H1 (cell line): ENCODE results near the gene CEACAM1. TPM values are rescaled to one million over a fixed set of nuclear protein-coding genes. Genes with fewer than 3 reads are reported as not detected.

ENCODE experiments used
- CTCF ChIA-PET: fragments of 300-600 bp; sonication (Branson Sonifier 250); formaldehyde crosslinking; loops from one replicate; lab custom pipeline; 2021; ENCODE audit not compliant: partially characterized antibody; lab: Charles Lee
- POLR2A ChIA-PET: fragments of 300-600 bp; sonication (Branson Sonifier 250); formaldehyde crosslinking; loops from one replicate; lab custom pipeline; 2021; ENCODE audit warnings: inconsistent platforms; ENCODE audit not compliant: partially characterized antibody; lab: Charles Lee
- DNase-seq, 2 experiments: peaks; one replicate each; pipeline versions ENCODE4 v3.0.0 to v3.0.0-alpha.2; 2010 to 2022; ENCODE audit warnings: low spot score in 2 of 2, low read depth in 1 of 2, mixed read lengths in 1 of 2
- FAIRE-seq: peaks from 2 replicates; lab custom pipeline; 2011; peaks lifted over from hg19 to GRCh38; lab: Jason Lieb, UNC
- H2AFZ ChIP-seq: 2 replicates; pipeline ENCODE4 v1.8.1; 2012; ENCODE audit warnings: low read length, inconsistent platforms
- H2AK5ac ChIP-seq: 2 replicates; pipeline ENCODE4 v1.6.1; 2013; ENCODE audit warnings: low read depth, low read length
- H2BK120ac ChIP-seq: replicated peaks from 2 replicates; pipeline ENCODE3; 2013; ENCODE audit warnings: low read depth, low read length, inconsistent platforms
- H2BK12ac ChIP-seq: 2 replicates; pipeline ENCODE4 v1.6.1; 2013; ENCODE audit warnings: low read depth, low read length
- H2BK15ac ChIP-seq: 2 replicates; pipeline ENCODE4 v1.6.1; 2013; ENCODE audit warnings: low read length
- H2BK20ac ChIP-seq: 2 replicates; pipeline ENCODE4 v1.6.1; 2013; ENCODE audit warnings: low read length
- H2BK5ac ChIP-seq: 2 replicates; pipeline ENCODE4 v1.6.1; 2013; ENCODE audit warnings: low read depth, low read length
- H3K14ac ChIP-seq: 2 replicates; pipeline ENCODE4 v1.6.1; 2013; ENCODE audit warnings: inconsistent platforms; ENCODE audit not compliant: insufficient read length
- H3K18ac ChIP-seq: 2 replicates; pipeline ENCODE4 v1.6.1; 2013; ENCODE audit warnings: low read length; ENCODE audit errors: extremely low read depth
- H3K23ac ChIP-seq: 2 replicates; pipeline ENCODE4 v1.6.1; 2013; ENCODE audit warnings: inconsistent platforms; ENCODE audit not compliant: insufficient read length
- H3K23me2 ChIP-seq: 2 replicates; pipeline ENCODE4 v1.6.1; 2013; ENCODE audit warnings: low read depth, low read length
- H3K27ac ChIP-seq: 2 replicates; pipeline ENCODE4 v1.6.1; 2011; ENCODE audit warnings: low read depth, low read length, inconsistent platforms
- H3K27me3 ChIP-seq, 4 experiments: replicated peaks in 1 of 4; 1 replicate in 1 of 4; 2 replicates in 3 of 4; pipeline versions ENCODE4 v1.6.1 to v1.8.1; 2011 to 2013; ENCODE audit warnings: low read length in 3 of 4, mild to moderate bottlenecking in 3 of 4, inconsistent platforms in 2 of 4, mixed read lengths in 2 of 4, moderate library complexity in 1 of 4; ENCODE audit not compliant: control insufficient read depth in 3 of 4, insufficient read depth in 3 of 4; ENCODE audit errors: extremely low read depth in 1 of 4
- H3K36me3 ChIP-seq, 4 experiments: 2 replicates each; pipeline versions ENCODE4 v1.6.1 to v1.8.1; 2011 to 2013; ENCODE audit warnings: mild to moderate bottlenecking in 4 of 4, low read length in 3 of 4, moderate library complexity in 2 of 4, control low read depth in 1 of 4, inconsistent platforms in 1 of 4; ENCODE audit not compliant: insufficient read depth in 4 of 4, control insufficient read depth in 2 of 4
- H3K4ac ChIP-seq: replicated peaks from 2 replicates; pipeline ENCODE3; 2013; ENCODE audit warnings: low read length, low read depth, mixed read lengths, inconsistent platforms; ENCODE audit not compliant: insufficient read length
- H3K4me1 ChIP-seq, 4 experiments: replicated peaks in 1 of 4; 1 replicate in 1 of 4; 2 replicates in 3 of 4; pipeline versions ENCODE4 v1.6.1 to v1.8.1; 2011 to 2013; ENCODE audit warnings: low read length in 3 of 4, inconsistent platforms in 2 of 4, mixed read lengths in 1 of 4; ENCODE audit not compliant: insufficient read depth in 4 of 4, control insufficient read depth in 3 of 4
- H3K4me2 ChIP-seq, 2 experiments: 2 replicates each; pipeline versions ENCODE4 v1.6.1 to v1.8.1; 2011 to 2013; ENCODE audit warnings: low read depth in 2 of 2, low read length in 2 of 2, control low read depth in 1 of 2, inconsistent platforms in 1 of 2, mild to moderate bottlenecking in 1 of 2; ENCODE audit not compliant: insufficient read depth in 1 of 2
- H3K4me3 ChIP-seq, 4 experiments: fragments of 200-600, 300-600 bp in 1 of 4; sonication (generic), shearing (Covaris generic), sonication (Bioruptor Twin) in 1 of 4; 2 replicates each; pipeline versions ENCODE4 v1.5.1 to v1.8.1; 2011 to 2016; ENCODE audit warnings: low read length in 4 of 4, low read depth in 3 of 4, control low read depth in 2 of 4, inconsistent platforms in 2 of 4, mild to moderate bottlenecking in 2 of 4, mixed read lengths in 1 of 4, moderate library complexity in 1 of 4; ENCODE audit not compliant: insufficient read depth in 2 of 4; ENCODE audit errors: extremely low read depth in 1 of 4
- H3K56ac ChIP-seq: replicated peaks from 2 replicates; pipeline ENCODE3; 2013; ENCODE audit warnings: low read depth, mild to moderate bottlenecking, mixed read lengths, low read length, inconsistent platforms; ENCODE audit not compliant: insufficient read length
- H3K79me1 ChIP-seq: 2 replicates; pipeline ENCODE4 v1.6.1; 2013; ENCODE audit warnings: low read depth, low read length, control low read depth
- H3K79me2 ChIP-seq, 2 experiments: 2 replicates each; pipeline versions ENCODE4 v1.6.1 to v1.8.1; 2012 to 2013; ENCODE audit warnings: low read length in 2 of 2, mild to moderate bottlenecking in 2 of 2, inconsistent platforms in 1 of 2; ENCODE audit not compliant: insufficient read depth in 2 of 2, control insufficient read depth in 1 of 2
- H3K9ac ChIP-seq, 4 experiments: replicated peaks in 1 of 4; 1 replicate in 1 of 4; 2 replicates in 3 of 4; pipeline versions ENCODE4 v1.6.1 to v1.8.1; 2011 to 2013; ENCODE audit warnings: low read depth in 3 of 4, low read length in 3 of 4, control low read depth in 2 of 4, mild to moderate bottlenecking in 2 of 4, moderate library complexity in 2 of 4, inconsistent platforms in 1 of 4; ENCODE audit errors: extremely low read depth in 1 of 4
- H3K9me3 ChIP-seq, 2 experiments: 2 replicates each; pipeline versions ENCODE4 v1.6.1 to v1.8.1; 2012 to 2013; ENCODE audit warnings: mild to moderate bottlenecking in 2 of 2, moderate library complexity in 2 of 2, control low read depth in 1 of 2, inconsistent platforms in 1 of 2, low read depth in 1 of 2, low read length in 1 of 2, mixed read lengths in 1 of 2; ENCODE audit not compliant: insufficient read depth in 2 of 2
- H4K20me1 ChIP-seq, 2 experiments: replicated peaks in 1 of 2; 2 replicates each; pipeline versions ENCODE3 to v1.8.1; 2011 to 2013; ENCODE audit warnings: inconsistent platforms in 2 of 2, low read length in 2 of 2, mild to moderate bottlenecking in 1 of 2; ENCODE audit not compliant: insufficient read depth in 2 of 2, control insufficient read depth in 1 of 2
- H4K5ac ChIP-seq: 2 replicates; pipeline ENCODE4 v1.6.1; 2013; ENCODE audit warnings: low read length, low read depth, mixed read lengths, inconsistent platforms; ENCODE audit not compliant: insufficient read length
- H4K8ac ChIP-seq: 2 replicates; pipeline ENCODE4 v1.8.0; 2013; ENCODE audit warnings: mild to moderate bottlenecking, moderate library complexity, low read length, inconsistent platforms; ENCODE audit not compliant: insufficient read depth; ENCODE audit errors: extremely low read depth
- H4K91ac ChIP-seq: replicated peaks from 2 replicates; pipeline ENCODE3; 2013; ENCODE audit warnings: low read length, mixed read lengths, inconsistent platforms; ENCODE audit not compliant: insufficient read length
- GABPA ChIP-seq: IDR thresholded peaks from 2 replicates; pipeline ENCODE4 v1.6.1; 2011; ENCODE audit warnings: mild to moderate bottlenecking, low read length, moderate library complexity, borderline replicate concordance; ENCODE audit not compliant: insufficient read depth
- HDAC2 ChIP-seq, 2 experiments: fragments of 300-600 bp in 1 of 2; sonication (generic) in 1 of 2; IDR thresholded peaks; 2 replicates each; pipeline ENCODE4 v1.6.1; 2011 to 2012; ENCODE audit warnings: low read depth in 2 of 2, low read length in 2 of 2, mild to moderate bottlenecking in 2 of 2, moderate library complexity in 2 of 2, borderline replicate concordance in 1 of 2, inconsistent platforms in 1 of 2
- JUN ChIP-seq: IDR thresholded peaks from 2 replicates; pipeline ENCODE4 v1.6.1; 2011; ENCODE audit warnings: low read depth, mild to moderate bottlenecking, improper control_type of control experiment, low read length
- KDM4A ChIP-seq: IDR thresholded peaks from one replicate; pipeline ENCODE4 v1.7.1; 2012; ENCODE audit warnings: low read depth, mild to moderate bottlenecking, moderate library complexity, low read length, inconsistent platforms; ENCODE audit not compliant: severe bottlenecking
- RAD21 ChIP-seq, 2 experiments: IDR thresholded peaks in 1 of 2; conservative IDR thresholded peaks in 1 of 2; 2 replicates each; pipeline ENCODE4 v1.6.1; 2011; ENCODE audit warnings: low read depth in 2 of 2, low read length in 2 of 2, improper control_type of control experiment in 1 of 2, inconsistent platforms in 1 of 2, mild to moderate bottlenecking in 1 of 2, moderate library complexity in 1 of 2
- RNF2 ChIP-seq: fragments of 200-900, 300-1000 bp; sonication (generic); IDR thresholded peaks from 2 replicates; pipeline ENCODE4 v1.7.1; 2016; ENCODE audit warnings: borderline replicate concordance, low read depth, mild to moderate bottlenecking, antibody characterized with exemption, low read length; ENCODE audit not compliant: poor library complexity, severe bottlenecking; ENCODE audit errors: missing control alignments
- SP1 ChIP-seq: IDR thresholded peaks from 2 replicates; pipeline ENCODE4 v1.6.1; 2011; ENCODE audit warnings: low read depth, low read length
- SP4 ChIP-seq: IDR thresholded peaks from 2 replicates; pipeline ENCODE4 v1.6.1; 2012; ENCODE audit warnings: low read length, inconsistent platforms
- WGBS, 2 experiments: shearing (Covaris generic) in 1 of 2; methylation state at CpG; one replicate each; pipeline versions ENCODE4 v1.1.6 to v1.1.7; 2013 to 2015; ENCODE audit warnings: low lambda C conversion rate in 2 of 2, mixed read lengths in 2 of 2, inconsistent platforms in 1 of 2, low coverage in 1 of 2, missing lambda C conversion rate in 1 of 2; ENCODE audit not compliant: insufficient replicate concordance in 2 of 2, insufficient coverage in 1 of 2, insufficient read length in 1 of 2; ENCODE audit errors: extremely low coverage in 1 of 2, missing lambda C conversion rate in 1 of 2; 5-methylcytosine and 5-hydroxymethylcytosine counted together
- polyA plus RNA-seq, 7 experiments: library from polyadenylated mRNA; depleted of rRNA in 3 of 7; stranded (reverse) in 5 of 7; unstranded in 2 of 7; fragments of >200 nt in 5 of 7; fragments of 200-250 nt in 2 of 7; gene quantifications; 1 replicate in 5 of 7; 2 replicates in 1 of 7; 4 replicates in 1 of 7; pipeline versions ENCODE4 v1.2.1 to v1.2.3, GENCODE V29; 2011 to 2013; ENCODE audit warnings: missing spikeins in 2 of 7, mixed read lengths in 2 of 7
- total RNA-seq: library from RNA; stranded (reverse); fragmentation: NEBNext Ultra II Directional; extraction: Animal tissue kit (Norgen Biotek cat#: 25700); gene quantifications from 2 replicates; pipeline ENCODE4 v1.2.1, GENCODE V29; 2021

CEACAM1 gene
- total and polyA plus RNA-seq, 2 of the 8 experiments (the other 6 are each of a cell fraction or from before 2014, with no cell fraction given), result 1.8 to 3.6 TPM

DNA sequence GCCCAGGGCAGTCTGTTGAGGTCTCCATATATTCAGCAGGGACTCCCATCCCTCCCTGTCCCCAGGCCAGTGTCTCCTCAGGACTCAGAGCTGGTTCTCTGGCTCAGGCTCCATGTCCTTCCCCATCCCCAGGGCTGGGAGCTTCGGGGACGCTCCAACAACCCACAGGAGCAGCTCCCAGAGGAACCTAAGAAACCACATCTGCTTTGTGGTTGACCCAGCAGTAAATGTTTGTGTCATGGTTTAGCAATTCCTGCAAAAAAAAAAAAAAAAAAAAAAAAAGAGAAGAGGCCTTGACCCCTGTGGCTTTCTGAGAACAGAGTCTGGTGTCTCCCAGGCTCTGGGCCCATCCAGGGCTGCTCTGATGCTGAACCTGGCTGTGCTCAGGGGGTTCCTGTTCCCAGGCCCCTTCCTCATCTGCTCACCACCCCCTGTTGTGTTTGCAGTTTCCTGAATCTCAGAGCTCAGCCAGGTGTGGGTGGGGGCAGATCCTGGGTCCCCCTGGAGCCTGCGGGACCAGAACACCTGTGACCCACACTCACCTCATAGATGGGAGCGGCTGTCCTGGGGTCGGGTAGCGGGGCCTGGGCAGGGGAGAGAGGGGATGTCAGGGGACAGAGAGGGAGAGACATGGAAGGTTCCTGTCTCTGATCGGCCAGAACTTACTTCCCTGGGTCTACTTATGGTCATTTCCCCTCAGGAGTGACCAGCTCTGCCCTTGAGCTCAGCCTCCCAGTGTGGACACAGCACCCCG, 25.2 kb upstream of the CEACAM1 start:
- H2AFZ ChIP-seq, result no peak overlapping the region
- 87% methylated on average over 4 of the region's 8 CpGs; no CpG with 5 or more reads in 1 of the 2 experiments for WGBS, 2 experiments
- FAIRE-seq, result no peak

More for the DNA sequence above, 25.2 kb upstream of the CEACAM1 start:
- H4K8ac ChIP-seq, result no peak overlapping the region
- H4K5ac ChIP-seq, result no peak overlapping the region
- no peak overlapping the region for H2BK120ac ChIP-seq
- H3K9me3 ChIP-seq, result peaks cover 4 to 11% of the 10 kb centered on the region in 2 experiments; a peak in 1 of 4 replicates
- no peak overlapping the region for H2BK5ac ChIP-seq
- H3K14ac ChIP-seq, result no peak overlapping the region
- TF ChIP-seq SP4 (no peak), JUN (no peak), KDM4A (no peak), RNF2 (no peak), RAD21 (IDR thresholded peaks at IDR 0.05 in 1 of 2, conservative IDR thresholded peaks at IDR 0.05 in 1 of 2; ENCODE audit: low read depth in 2 of 2, low read length in 2 of 2) (no peak), SP1 (no peak), HDAC2 (IDR thresholded peaks at IDR 0.05; ENCODE audit: borderline replicate concordance in 1 of 2, low read depth in 2 of 2, low read length in 2 of 2) (no peak), GABPA (no peak)
- no peak overlapping the region for H4K91ac ChIP-seq
- no peaks in the 10 kb centered on the region for H3K23me2 ChIP-seq
- no peak overlapping the region for H3K27ac ChIP-seq
- no peak overlapping the region for H3K4me2 ChIP-seq
- no peak overlapping the region for H3K4ac ChIP-seq
- H3K79me1 ChIP-seq, result no peaks in the 10 kb centered on the region
- H2BK20ac ChIP-seq, result 0 out of 2 replicates have a peak overlapping the region, but pooled peaks have one; percentile 3
- H3K9ac ChIP-seq, result no peak overlapping the region
- no peak overlapping the region for H3K18ac ChIP-seq
- no peak overlapping the region for H2BK15ac ChIP-seq
- H3K56ac ChIP-seq, result no peak overlapping the region
- DNase-seq, result no peak
- CTCF ChIA-PET, result interaction anchor here (1.3 to 4.8 kb wide), 6 partner anchors 9 to 115 kb away, joined by 3 to 30 read pairs (median 6); no protein-coding TSS in a partner anchor
- no peak overlapping the region for H2AK5ac ChIP-seq
- H3K4me3 ChIP-seq, result no peak overlapping the region
- POLR2A ChIA-PET, result no interaction called here
- no peaks in the 10 kb centered on the region for H3K36me3 ChIP-seq
- H4K20me1 ChIP-seq, result no peaks in the 10 kb centered on the region
- H3K23ac ChIP-seq, result no peak overlapping the region
- no peaks in the 10 kb centered on the region; a peak in 2 of 7 replicates for H3K27me3 ChIP-seq
- no peaks in the 10 kb centered on the region for H3K79me2 ChIP-seq
- H2BK12ac ChIP-seq, result no peak overlapping the region
- peaks cover 1 to 12% (median 8%) of the 10 kb centered on the region in 4 experiments for H3K4me1 ChIP-seq
